IMR-90 (cell line): ENCODE measurements around the gene EEF1AKMT2. TPM values are rescaled to one million over a fixed set of nuclear protein-coding genes. Genes with fewer than 3 reads are reported as not detected.

Experiments used
- ATAC-seq: fragments of 200-7000 bp; cut with Tn5 transposase; 2 replicates; pipeline ENCODE4 v1.9.1; 2020; ENCODE audit warnings: low read depth, mild to moderate bottlenecking, moderate library complexity
- BruUV-seq: library from RNA; stranded (reverse); fragments of 400-500 nt; replicated peaks from 2 replicates; lab custom pipeline; 2021; lab: Mats Ljungman, UMichigan
- CTCF ChIA-PET: fragments of 300-600 bp; formaldehyde crosslinking; extraction: SDS; loops from one replicate; lab custom pipeline; 2021; ENCODE audit warnings: antibody characterized with exemption; lab: Yijun Ruan, JAX
- POLR2A ChIA-PET: fragments of 300-600 bp; sonication (Branson Sonifier 250); formaldehyde crosslinking; loops from one replicate; lab custom pipeline; 2022; ENCODE audit warnings: antibody characterized with exemption; ENCODE audit not compliant: unreplicated experiment; lab: Charles Lee
- DNase-seq: peaks from one replicate; pipeline ENCODE4 v3.0.0; 2013
- H2AFZ ChIP-seq: replicated peaks from 2 replicates; pipeline ENCODE3; 2013; ENCODE audit warnings: low read length, mild to moderate bottlenecking; ENCODE audit not compliant: poor library complexity
- H2AK5ac ChIP-seq: 2 replicates; pipeline ENCODE4 v1.6.1; 2013; ENCODE audit warnings: low read depth, low read length, inconsistent platforms
- H2AK9ac ChIP-seq: replicated peaks from 2 replicates; pipeline ENCODE3; 2013; ENCODE audit warnings: mild to moderate bottlenecking, low read depth, low read length, moderate library complexity; ENCODE audit not compliant: poor library complexity
- H2BK120ac ChIP-seq: 2 replicates; pipeline ENCODE4 v1.6.1; 2013; ENCODE audit warnings: low read depth, low read length, inconsistent platforms
- H2BK15ac ChIP-seq: 3 replicates; pipeline ENCODE4 v1.6.1; 2013; ENCODE audit warnings: low read depth, low read length, inconsistent platforms
- H2BK20ac ChIP-seq: 2 replicates; pipeline ENCODE4 v1.6.1; 2013; ENCODE audit warnings: low read depth, mild to moderate bottlenecking, inconsistent platforms, low read length, moderate library complexity
- H2BK5ac ChIP-seq: 2 replicates; pipeline ENCODE4 v1.6.1; 2013; ENCODE audit warnings: mild to moderate bottlenecking, low read depth, low read length, inconsistent platforms; ENCODE audit not compliant: poor library complexity, severe bottlenecking
- H3K14ac ChIP-seq: replicated peaks from 2 replicates; pipeline ENCODE4 v1.6.1; 2013; ENCODE audit warnings: low read depth, low read length, inconsistent platforms
- H3K18ac ChIP-seq: 2 replicates; pipeline ENCODE4 v1.6.1; 2013; ENCODE audit warnings: low read depth, low read length, control low read depth
- H3K23ac ChIP-seq: 2 replicates; pipeline ENCODE4 v1.6.1; 2013; ENCODE audit warnings: low read depth, low read length, inconsistent platforms
- H3K27ac ChIP-seq: 2 replicates; pipeline ENCODE4 v1.5.1; 2013; ENCODE audit warnings: mild to moderate bottlenecking, control low read depth, low read length; ENCODE audit not compliant: insufficient read depth
- H3K27me3 ChIP-seq: 2 replicates; pipeline ENCODE4 v1.6.1; 2013; ENCODE audit warnings: low read length; ENCODE audit not compliant: control insufficient read depth, insufficient read depth
- H3K36me3 ChIP-seq: 2 replicates; pipeline ENCODE4 v1.6.1; 2013; ENCODE audit warnings: low read length, mixed read lengths; ENCODE audit not compliant: control insufficient read depth, insufficient read depth
- H3K4ac ChIP-seq: 2 replicates; pipeline ENCODE4 v1.6.1; 2013; ENCODE audit warnings: low read depth, low read length, inconsistent platforms
- H3K4me1 ChIP-seq: 2 replicates; pipeline ENCODE4 v1.6.1; 2013; ENCODE audit warnings: low read length, mixed read lengths; ENCODE audit not compliant: control insufficient read depth, insufficient read depth
- H3K4me2 ChIP-seq: 2 replicates; pipeline ENCODE4 v1.6.1; 2013; ENCODE audit warnings: low read depth, mild to moderate bottlenecking, control low read depth, low read length, moderate library complexity
- H3K4me3 ChIP-seq: 2 replicates; pipeline ENCODE4 v1.5.1; 2013; ENCODE audit warnings: low read depth, mild to moderate bottlenecking, control low read depth, low read length, moderate library complexity; ENCODE audit not compliant: insufficient read depth
- H3K56ac ChIP-seq: 2 replicates; pipeline ENCODE4 v1.6.1; 2013; ENCODE audit warnings: low read length, inconsistent platforms; ENCODE audit not compliant: insufficient read depth; ENCODE audit errors: extremely low read depth
- H3K79me1 ChIP-seq, 2 experiments: 2 replicates each; pipeline ENCODE4 v1.6.1; 2013; ENCODE audit warnings: low read length in 2 of 2, inconsistent platforms in 1 of 2, low read depth in 1 of 2
- H3K9ac ChIP-seq: 2 replicates; pipeline ENCODE4 v1.6.1; 2013; ENCODE audit warnings: low read depth, low read length, control low read depth
- H3K9me1 ChIP-seq: 2 replicates; pipeline ENCODE4 v1.6.1; 2013; ENCODE audit warnings: low read length, inconsistent platforms; ENCODE audit not compliant: insufficient read depth
- H3K9me3 ChIP-seq: 2 replicates; pipeline ENCODE4 v1.6.1; 2013; ENCODE audit warnings: low read length; ENCODE audit not compliant: control insufficient read depth, insufficient read depth
- H4K20me1 ChIP-seq: 2 replicates; pipeline ENCODE4 v1.6.1; 2013; ENCODE audit warnings: low read length, inconsistent platforms; ENCODE audit not compliant: insufficient read depth
- H4K5ac ChIP-seq: 2 replicates; pipeline ENCODE4 v1.6.1; 2013; ENCODE audit warnings: mild to moderate bottlenecking, low read depth, low read length, control low read depth
- H4K8ac ChIP-seq, 2 experiments: 2 replicates each; pipeline ENCODE4 v1.6.1; 2013; ENCODE audit warnings: low read depth in 2 of 2, low read length in 2 of 2, control low read depth in 1 of 2, inconsistent platforms in 1 of 2
- H4K91ac ChIP-seq: 2 replicates; pipeline ENCODE4 v1.6.1; 2013; ENCODE audit warnings: low read depth, low read length, inconsistent platforms; ENCODE audit not compliant: insufficient read depth
- BHLHE40 ChIP-seq: fragments of 150-350 bp; IDR thresholded peaks from 2 replicates; pipeline ENCODE4 v1.6.1; 2016; ENCODE audit warnings: mild to moderate bottlenecking, low read depth, low read length
- CEBPB ChIP-seq: IDR thresholded peaks from 2 replicates; pipeline ENCODE4 v1.6.1; 2012; ENCODE audit warnings: low read depth, low read length, improper control_type of control experiment
- CHD1 ChIP-seq: IDR thresholded peaks from 2 replicates; pipeline ENCODE4 v1.6.1; 2012; ENCODE audit warnings: low read depth, low read length, improper control_type of control experiment
- ELK1 ChIP-seq: fragments of 150-350 bp; IDR thresholded peaks from 2 replicates; pipeline ENCODE4 v1.6.1; 2016; ENCODE audit warnings: low read depth, mild to moderate bottlenecking, low read length, moderate library complexity, borderline replicate concordance
- FOS ChIP-seq: fragments of 150-350 bp; IDR thresholded peaks from 2 replicates; pipeline ENCODE4 v1.6.1; 2016; ENCODE audit warnings: low read depth, low read length
- MAFK ChIP-seq: IDR thresholded peaks from 2 replicates; pipeline ENCODE4 v1.6.1; 2012; ENCODE audit warnings: low read depth, low read length, improper control_type of control experiment
- MAZ ChIP-seq: IDR thresholded peaks from 2 replicates; pipeline ENCODE4 v1.6.1; 2012; ENCODE audit warnings: low read depth, mild to moderate bottlenecking, low read length, improper control_type of control experiment, moderate library complexity, borderline replicate concordance
- MXI1 ChIP-seq: IDR thresholded peaks from 2 replicates; pipeline ENCODE4 v1.6.1; 2012; ENCODE audit warnings: low read depth, mild to moderate bottlenecking, low read length, moderate library complexity, borderline replicate concordance
- NFE2L2 ChIP-seq: fragments of 150-350 bp; IDR thresholded peaks from 2 replicates; pipeline ENCODE4 v1.6.1; 2016; ENCODE audit warnings: low read depth, mild to moderate bottlenecking, low read length
- POLR2A ChIP-seq: IDR thresholded peaks from 2 replicates; pipeline ENCODE4 v1.6.1; 2012; ENCODE audit warnings: mild to moderate bottlenecking, low read depth, low read length
- RAD21 ChIP-seq: IDR thresholded peaks from 2 replicates; pipeline ENCODE4 v1.6.1; 2012; ENCODE audit warnings: low read length, improper control_type of control experiment
- RCOR1 ChIP-seq: IDR thresholded peaks from 2 replicates; pipeline ENCODE4 v1.6.1; 2012; ENCODE audit warnings: mild to moderate bottlenecking, low read length, improper control_type of control experiment; ENCODE audit not compliant: insufficient replicate concordance
- RFX5 ChIP-seq: IDR thresholded peaks from 2 replicates; pipeline ENCODE4 v1.8.0; 2012; ENCODE audit warnings: low read depth, mild to moderate bottlenecking, low read length, moderate library complexity
- SMC3 ChIP-seq: fragments of 150-350 bp; IDR thresholded peaks from 2 replicates; pipeline ENCODE4 v1.6.1; 2016; ENCODE audit warnings: low read depth, mild to moderate bottlenecking, antibody characterized with exemption, low read length, moderate library complexity
- WGBS, 2 experiments: methylation state at CpG; one replicate each; pipeline versions ENCODE4 v1.1.5 to v1.1.7; 2013; ENCODE audit warnings: missing lambda C conversion rate in 2 of 2; ENCODE audit not compliant: insufficient read length in 1 of 2; ENCODE audit errors: extremely low coverage in 2 of 2; 5-methylcytosine and 5-hydroxymethylcytosine counted together
- dilution Hi-C: fragments of 300-500 bp; cut with HindIII; formaldehyde crosslinking; loops from one replicate; pipeline ENCODE4 v1.14.3; 2018; ENCODE audit warnings: low sequenced_read_pairs; ENCODE audit not compliant: unreplicated experiment
- in situ Hi-C: fragments of 300-500 bp; cut with MboI; formaldehyde crosslinking; loops from 3 replicates; pipeline ENCODE4 v1.14.3; 2019; ENCODE audit warnings: low sequenced_read_pairs, inconsistent platforms, mixed read lengths
- intact Hi-C: fragments of 100-400 bp; cut with micrococcal nuclease; formaldehyde crosslinking; loops from 2 replicates; pipeline ENCODE4 v1.10.0; 2022
- polyA plus RNA-seq, 3 experiments: library from polyadenylated mRNA; depleted of rRNA; stranded (reverse); fragments of >200 nt; gene quantifications; 2 replicates each; pipeline ENCODE4 v1.2.3, GENCODE V29; 2012; ENCODE audit warnings: low replicate concordance in 1 of 3
- total RNA-seq: library from RNA; depleted of rRNA; stranded (reverse); fragments of >200 nt; gene quantifications from 2 replicates; pipeline ENCODE4 v1.2.3, GENCODE V29; 2012
- TF ChIP-seq, protein P1 (sequence below): conservative IDR thresholded peaks from 2 replicates; pipeline ENCODE4 v1.5.1; 2012; ENCODE audit warnings: mild to moderate bottlenecking, low read depth, low read length, improper control_type of control experiment
- TF ChIP-seq, protein P2 (sequence below): fragments of 150-350 bp; IDR thresholded peaks from 2 replicates; pipeline ENCODE4 v1.6.1; 2017; ENCODE audit warnings: mild to moderate bottlenecking, antibody characterized with exemption, low read length, low read depth

EEF1AKMT2 gene
- total and polyA plus RNA-seq, 2 of the 4 experiments (the other 2 are of a cell fraction): 9.7 to 12.7 TPM

DNA sequence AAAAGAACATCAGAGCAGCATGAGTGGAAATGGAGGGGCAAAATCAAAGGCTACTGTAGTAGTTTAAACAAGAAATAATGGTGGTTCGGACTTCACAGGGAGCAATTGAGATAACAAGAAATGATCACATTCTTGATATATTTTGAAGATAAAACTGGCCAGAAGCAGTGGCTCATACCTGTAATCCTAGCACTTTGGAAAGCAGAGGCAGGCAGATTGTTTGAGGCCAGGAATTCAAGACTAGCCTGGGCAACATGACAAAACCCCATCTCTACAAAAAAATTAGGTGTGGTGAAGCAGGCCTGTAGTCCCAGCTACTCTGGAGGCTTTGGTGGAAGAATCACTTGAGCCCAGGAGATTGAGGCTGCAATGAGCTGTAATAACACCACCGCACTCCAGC is 22.9 kb downstream of the EEF1AKMT2 start:
- Histone ChIP-seq H3K79me1 (peaks cover 9 to 14% of the 10 kb centered on the region in 2 experiments; a peak in 3 of 4 replicates), H4K5ac (no peak overlapping the region), H2AK9ac (no peak overlapping the region), H3K9ac (no peak overlapping the region), H2AK5ac (no peak overlapping the region), H2AFZ (no peak overlapping the region), H3K9me1 (no peaks in the 10 kb centered on the region), H3K4me1 (peaks cover 2% of the 10 kb centered on the region), H3K23ac (no peak overlapping the region), H3K4me3 (no peak overlapping the region), H4K20me1 (no peaks in the 10 kb centered on the region), H2BK15ac (no peak overlapping the region), H3K56ac (no peak overlapping the region), H2BK120ac (no peak overlapping the region), H3K27me3 (no peaks in the 10 kb centered on the region), H3K9me3 (no peaks in the 10 kb centered on the region), H4K91ac (no peak overlapping the region), H2BK5ac (no peak overlapping the region), H4K8ac (no peak overlapping the region), H3K18ac (no peak overlapping the region), H3K4ac (no peak overlapping the region), H3K4me2 (no peak overlapping the region), H3K27ac (no peak overlapping the region), H2BK20ac (no peak overlapping the region), H3K14ac (no peak overlapping the region), H3K36me3 (peaks cover 10% of the 10 kb centered on the region)
- DNase-seq (no peak), ATAC-seq (no peak)
- ChIA-PET CTCF (no interaction called here), POLR2A (interaction anchor here (0.8 kb wide), 1 partner anchor 12 kb away, joined by 6 read pairs; no protein-coding TSS in a partner anchor)
- dilution Hi-C loops: no loop called here
- WGBS, 2 experiments: 100% methylated on average over 1 of the region's 2 CpGs; no CpG with 5 or more reads in 1 of the 2 experiments
- intact Hi-C loops: no loop called here
- TF ChIP-seq MXI1: no peak
- no peak for TF ChIP-seq MAFK
- TF ChIP-seq CEBPB: no peak
- TF ChIP-seq, protein P1, sequence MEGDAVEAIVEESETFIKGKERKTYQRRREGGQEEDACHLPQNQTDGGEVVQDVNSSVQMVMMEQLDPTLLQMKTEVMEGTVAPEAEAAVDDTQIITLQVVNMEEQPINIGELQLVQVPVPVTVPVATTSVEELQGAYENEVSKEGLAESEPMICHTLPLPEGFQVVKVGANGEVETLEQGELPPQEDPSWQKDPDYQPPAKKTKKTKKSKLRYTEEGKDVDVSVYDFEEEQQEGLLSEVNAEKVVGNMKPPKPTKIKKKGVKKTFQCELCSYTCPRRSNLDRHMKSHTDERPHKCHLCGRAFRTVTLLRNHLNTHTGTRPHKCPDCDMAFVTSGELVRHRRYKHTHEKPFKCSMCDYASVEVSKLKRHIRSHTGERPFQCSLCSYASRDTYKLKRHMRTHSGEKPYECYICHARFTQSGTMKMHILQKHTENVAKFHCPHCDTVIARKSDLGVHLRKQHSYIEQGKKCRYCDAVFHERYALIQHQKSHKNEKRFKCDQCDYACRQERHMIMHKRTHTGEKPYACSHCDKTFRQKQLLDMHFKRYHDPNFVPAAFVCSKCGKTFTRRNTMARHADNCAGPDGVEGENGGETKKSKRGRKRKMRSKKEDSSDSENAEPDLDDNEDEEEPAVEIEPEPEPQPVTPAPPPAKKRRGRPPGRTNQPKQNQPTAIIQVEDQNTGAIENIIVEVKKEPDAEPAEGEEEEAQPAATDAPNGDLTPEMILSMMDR: no peak
- TF ChIP-seq ELK1: no peak
- TF ChIP-seq RFX5: no peak
- TF ChIP-seq NFE2L2: no peak
- TF ChIP-seq RCOR1: no peak
- no peak for TF ChIP-seq RAD21
- TF ChIP-seq POLR2A: no peak
- TF ChIP-seq, protein P2, sequence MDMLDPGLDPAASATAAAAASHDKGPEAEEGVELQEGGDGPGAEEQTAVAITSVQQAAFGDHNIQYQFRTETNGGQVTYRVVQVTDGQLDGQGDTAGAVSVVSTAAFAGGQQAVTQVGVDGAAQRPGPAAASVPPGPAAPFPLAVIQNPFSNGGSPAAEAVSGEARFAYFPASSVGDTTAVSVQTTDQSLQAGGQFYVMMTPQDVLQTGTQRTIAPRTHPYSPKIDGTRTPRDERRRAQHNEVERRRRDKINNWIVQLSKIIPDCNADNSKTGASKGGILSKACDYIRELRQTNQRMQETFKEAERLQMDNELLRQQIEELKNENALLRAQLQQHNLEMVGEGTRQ: no peak
- TF ChIP-seq SMC3: no peak
- TF ChIP-seq CHD1: no peak
- TF ChIP-seq BHLHE40: no peak
- TF ChIP-seq FOS: no peak
- no peak for TF ChIP-seq MAZ
- in situ Hi-C loops: no loop called here
- no TSS peak for BruUV-seq
